ENCODE measurements around the gene ST6GALNAC2. TPM values are rescaled to one million over a fixed set of nuclear protein-coding genes. Genes with fewer than 3 reads are reported as not detected.

The ST6GALNAC2 gene
- total RNA-seq, 1 experiment from 2014 or later: 23.0 TPM

DNA sequence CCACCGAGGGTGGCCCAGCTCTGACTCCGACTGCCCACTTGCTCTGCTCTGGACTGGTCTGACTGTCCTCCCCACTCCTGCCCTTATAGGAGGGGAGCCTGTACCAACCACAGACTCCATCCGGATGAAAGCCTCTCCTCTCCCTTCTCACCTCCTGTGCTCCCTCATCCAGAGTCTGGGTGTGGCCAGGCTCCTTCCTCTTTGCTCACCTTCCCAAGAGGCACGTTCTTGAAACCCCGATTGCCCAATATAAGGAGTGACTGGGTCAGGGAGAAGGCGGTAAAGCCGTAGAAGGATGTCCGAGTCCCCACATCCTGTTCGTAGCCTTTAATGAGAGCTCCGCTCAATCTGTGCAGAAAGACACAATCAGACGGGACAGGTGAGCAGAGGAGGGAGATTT is 40.8 kb upstream of the ST6GALNAC2 start:
- intact Hi-C loops (cut with micrococcal nuclease; ENCODE audit: unreplicated experiment) (loop anchor here (10.0 kb wide), 1 partner anchor 62 kb away; a partner anchor contains a TSS), in situ Hi-C loops (cut with HindIII; ENCODE audit: low pct_unique_long_range_greater_than_20kb, low sequenced_read_pairs) (no loop called here)
- Histone ChIP-seq H3K36me3 (ENCODE audit: control insufficient read depth, insufficient read depth, low read length) (no peaks in the 10 kb centered on the region), H3K27me3 (ENCODE audit: control insufficient read depth, insufficient read depth, low read length) (no peaks in the 10 kb centered on the region; the same call in 1 of the 2 replicates), H3K4me1 (ENCODE audit: control insufficient read depth, insufficient read depth, low read length) (peaks cover 3% of the 10 kb centered on the region; the same call in 1 of the 2 replicates), H3K9me3 (ENCODE audit: control insufficient read depth, insufficient read depth, low read depth, low read length) (no peaks in the 10 kb centered on the region), H3K4me3 (ENCODE audit: low read depth in 2 of 2, low read length in 2 of 2) (no peak overlapping the region), H3K27ac (ENCODE audit: low read length) (no peak overlapping the region)
- ATAC-seq (no peak), DNase-seq (ENCODE audit: low read depth, low spot score) (no peak)
- no TSS peak for BruUV-seq (replicated peaks)
- CTCF ChIA-PET: no interaction called here
- POLR2A ChIA-PET: no interaction called here
- no peak for TF ChIP-seq POLR2AphosphoS5 (IDR thresholded peaks at IDR 0.05; ENCODE audit: low read depth, low read length)
- no peak for TF ChIP-seq SIN3A (IDR thresholded peaks at IDR 0.05; ENCODE audit: borderline replicate concordance, insufficient read depth, low read depth, low read length)
- TF ChIP-seq REST (IDR thresholded peaks at IDR 0.05; ENCODE audit: insufficient read depth in 1 of 2, low read depth in 2 of 2, low read length in 1 of 2): no peak
- TF ChIP-seq TCF7L2 (IDR thresholded peaks at IDR 0.05; ENCODE audit: low read depth, low read length): no peak
- no peak for TF ChIP-seq CTCF (IDR thresholded peaks at IDR 0.05)

DNA sequence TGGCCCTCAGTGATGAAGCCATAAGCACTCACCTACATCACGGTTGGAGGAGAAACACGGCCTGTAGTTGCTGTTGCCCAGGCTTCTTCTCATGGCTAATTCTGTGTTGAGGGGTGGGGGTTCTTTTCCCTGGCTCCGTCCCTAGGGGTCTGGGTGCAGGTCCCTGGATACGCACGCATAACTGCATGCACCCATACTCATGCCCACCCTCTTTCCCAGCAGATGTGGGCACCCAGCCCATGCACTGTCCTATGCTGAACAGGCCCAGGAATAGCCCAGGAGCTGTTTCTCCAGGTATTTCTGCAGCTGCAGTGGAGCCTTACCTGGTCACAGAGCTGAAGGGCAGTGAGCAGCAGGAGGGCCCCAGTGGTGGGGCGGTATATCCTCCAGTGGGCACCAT is 39.8 kb upstream of the ST6GALNAC2 start:
- in situ Hi-C loops (cut with HindIII; ENCODE audit: low pct_unique_long_range_greater_than_20kb, low sequenced_read_pairs): no loop called here
- no peak for TF ChIP-seq TCF7L2 (IDR thresholded peaks at IDR 0.05; ENCODE audit: low read depth, low read length)
- TF ChIP-seq CTCF (IDR thresholded peaks at IDR 0.05): no peak
- no peak for TF ChIP-seq SIN3A (IDR thresholded peaks at IDR 0.05; ENCODE audit: borderline replicate concordance, insufficient read depth, low read depth, low read length)
- TF ChIP-seq POLR2AphosphoS5 (IDR thresholded peaks at IDR 0.05; ENCODE audit: low read depth, low read length): no peak
- TF ChIP-seq REST (IDR thresholded peaks at IDR 0.05; ENCODE audit: insufficient read depth in 1 of 2, low read depth in 2 of 2, low read length in 1 of 2): no peak

More for the DNA sequence above, 39.8 kb upstream of the ST6GALNAC2 start:
- Histone ChIP-seq H3K4me3 (ENCODE audit: low read depth in 2 of 2, low read length in 2 of 2) (no peak overlapping the region), H3K4me1 (ENCODE audit: control insufficient read depth, insufficient read depth, low read length) (peaks cover 3% of the 10 kb centered on the region; the same call in 1 of the 2 replicates), H3K36me3 (ENCODE audit: control insufficient read depth, insufficient read depth, low read length) (no peaks in the 10 kb centered on the region), H3K9me3 (ENCODE audit: control insufficient read depth, insufficient read depth, low read depth, low read length) (no peaks in the 10 kb centered on the region), H3K27me3 (ENCODE audit: control insufficient read depth, insufficient read depth, low read length) (no peaks in the 10 kb centered on the region; the same call in 1 of the 2 replicates), H3K27ac (ENCODE audit: low read length) (no peak overlapping the region)
- intact Hi-C loops (cut with micrococcal nuclease; ENCODE audit: unreplicated experiment): loop anchor here (10.0 kb wide), 1 partner anchor 61 kb away; a partner anchor contains a TSS
- no peak for DNase-seq (ENCODE audit: low read depth, low spot score)
- no peak for ATAC-seq
- no TSS peak for BruUV-seq (replicated peaks)
- ChIA-PET POLR2A (no interaction called here), CTCF (interaction anchor here (0.5 to 1.9 kb wide), 3 partner anchors 43 to 79 kb away, joined by 4 to 6 read pairs (median 6); no protein-coding TSS in a partner anchor)

Data from Panc1 (cell line).